Upper lobe of left lung (tissue), 6 donors: ENCODE results near the gene EPS8. TPM values are rescaled to one million over a fixed set of nuclear protein-coding genes. Genes with fewer than 3 reads are reported as not detected.

Experiments used
- ATAC-seq, 2 donors: fragments of 200-7000 bp; cut with Tn5 transposase; one replicate each; pipeline ENCODE4 v1.9.1; 2022; ENCODE audit warnings: mild to moderate bottlenecking in 2 of 2, moderate library complexity in 2 of 2; ENCODE audit not compliant: low FRiP score in 2 of 2
- DNase-seq, 2 donors: peaks; one replicate each; pipeline ENCODE4 v3.0.0-alpha.2; 2019 to 2020
- H3K27ac ChIP-seq, 4 donors: fragments of 200-600 bp; sonication (generic); one replicate each; pipeline ENCODE4 v1.5.1; 2016 to 2019
- H3K27me3 ChIP-seq, 4 donors: fragments of 200-600 bp; sonication (generic); one replicate each; pipeline ENCODE4 v1.5.1; 2017 to 2019
- H3K36me3 ChIP-seq, 4 donors: fragments of 200-600 bp; sonication (generic); one replicate each; pipeline ENCODE4 v1.5.1; 2016 to 2019
- H3K4me1 ChIP-seq, 4 donors: fragments of 200-600 bp; sonication (generic); one replicate each; pipeline ENCODE4 v1.5.1; 2018 to 2019
- H3K4me3 ChIP-seq, 4 donors: fragments of 200-600 bp; sonication (generic); one replicate each; pipeline ENCODE4 v1.5.1; 2017 to 2019; ENCODE audit warnings: mild to moderate bottlenecking in 2 of 4, moderate library complexity in 1 of 4
- H3K9me3 ChIP-seq, 4 donors: fragments of 200-600 bp; sonication (generic); one replicate each; pipeline ENCODE4 v1.5.1; 2018 to 2019
- CTCF ChIP-seq, 6 experiments: fragments of 450-650 bp in 4 of 6; fragments of 200-600 bp in 2 of 6; sonication (generic) in 2 of 6; IDR thresholded peaks; one replicate each; pipeline ENCODE4 v1.5.1; 2016 to 2019; ENCODE audit warnings: antibody characterized with exemption in 6 of 6
- EP300 ChIP-seq, 4 donors: sonication (generic); formaldehyde crosslinking; IDR thresholded peaks; one replicate each; pipeline ENCODE4 v1.5.1; 2017; ENCODE audit warnings: antibody characterized with exemption in 4 of 4, control low read depth in 2 of 4
- POLR2A ChIP-seq, 4 donors: fragments of 450-650 bp; IDR thresholded peaks; one replicate each; pipeline ENCODE4 v1.5.1; 2016 to 2017; ENCODE audit warnings: antibody characterized with exemption in 4 of 4, mild to moderate bottlenecking in 2 of 4
- POLR2AphosphoS5 ChIP-seq, 2 donors: sonication (generic); formaldehyde crosslinking; IDR thresholded peaks; one replicate each; pipeline ENCODE4 v1.5.1; 2017; ENCODE audit warnings: antibody characterized with exemption in 2 of 2
- WGBS, 2 donors: methylation state at CpG; one replicate each; pipeline ENCODE4 v1.1.5; 2017 to 2018; 5-methylcytosine and 5-hydroxymethylcytosine counted together
- total RNA-seq, 6 donors: library from RNA; depleted of rRNA in 4 of 6; stranded (reverse); fragments of >200 nt in 4 of 6; gene quantifications; one replicate each; pipeline versions ENCODE4 v1.1.0 to v1.2.1, GENCODE V29; 2016 to 2021
- donor health status: DM: no; HTN: no; CAD: no; lungs with moderate emphysema.
- donor health status: DM: no; HTN: yes; CAD: no; lungs with severe emphysema.

Gene EPS8
- total RNA-seq, 6 donors from 2014 or later, result 43.9 to 112 (median 67.2) TPM

GRCh38 chr12:15738438-15739015 lies 50.7 kb downstream of the EPS8 start:
- TF ChIP-seq POLR2A (IDR thresholded peaks at IDR 0.05), result no peak
- no peak for TF ChIP-seq CTCF (IDR thresholded peaks at IDR 0.05)
- TF ChIP-seq POLR2AphosphoS5 (IDR thresholded peaks at IDR 0.05), result no peak
- no peak for TF ChIP-seq EP300 (IDR thresholded peaks at IDR 0.05)
- no peak for ATAC-seq
- Histone ChIP-seq H3K9me3 (no peaks in the 10 kb centered on the region), H3K4me3 (no peak overlapping the region), H3K36me3 (no peaks in the 10 kb centered on the region), H3K27ac (no peak overlapping the region), H3K4me1 (peaks cover 0 to 5% (median 0%) of the 10 kb centered on the region in 4 donors), H3K27me3 (no peaks in the 10 kb centered on the region)
- 59 to 67% methylated on average over 3 of the region's 3 CpGs for WGBS, 2 donors
- DNase-seq, result no peak

- TF ChIP-seq POLR2AphosphoS5 (IDR thresholded peaks at IDR 0.05), result no peak
- TF ChIP-seq CTCF (IDR thresholded peaks at IDR 0.05), result no peak
- no peak for TF ChIP-seq POLR2A (IDR thresholded peaks at IDR 0.05)
- TF ChIP-seq EP300 (IDR thresholded peaks at IDR 0.05), result no peak
- H3K9me3 ChIP-seq, result no peaks in the 10 kb centered on the region
- H3K27ac ChIP-seq, result no peak overlapping the region
- WGBS, 2 donors, result 90 to 97% methylated on average over 5 of the region's 5 CpGs
- ATAC-seq (no peak), DNase-seq (no peak)
- no peaks in the 10 kb centered on the region for H3K27me3 ChIP-seq
- H3K4me1 ChIP-seq, result peaks cover 0 to 5% (median 0%) of the 10 kb centered on the region in 4 donors
- no peak overlapping the region for H3K4me3 ChIP-seq
- no peaks in the 10 kb centered on the region for H3K36me3 ChIP-seq
These were observed 53.2 kb downstream of the EPS8 start for GRCh38 chr12:15735837-15736615.

DNA sequence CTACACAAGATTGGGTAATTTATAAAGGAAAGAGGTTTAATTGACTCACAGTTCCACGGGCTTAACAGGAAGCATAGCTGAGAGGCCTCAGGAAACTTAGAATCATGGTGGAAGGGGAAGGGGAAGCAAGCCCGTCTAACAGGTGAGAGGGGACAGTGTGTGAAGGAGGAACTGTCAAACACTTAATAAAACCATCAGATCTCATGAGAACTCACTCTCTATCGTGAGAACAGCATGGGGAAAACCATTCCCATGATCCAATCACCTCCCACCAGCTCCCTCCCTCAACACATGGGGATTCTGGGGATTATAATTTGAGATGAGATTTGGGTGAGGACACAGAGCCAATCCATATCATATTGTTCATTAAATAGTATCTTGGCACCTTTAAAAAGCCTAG lies 56.1 kb downstream of the EPS8 start:
- no peak overlapping the region for H3K4me3 ChIP-seq
- 45 to 54% methylated on average over 3 of the region's 3 CpGs for WGBS, 2 donors
- H3K9me3 ChIP-seq, result no peaks in the 10 kb centered on the region
- H3K27ac ChIP-seq, result no peak overlapping the region
- no peaks in the 10 kb centered on the region for H3K36me3 ChIP-seq
- no peak for DNase-seq
- H3K27me3 ChIP-seq, result no peaks in the 10 kb centered on the region
- ATAC-seq, result no peak
- no peaks in the 10 kb centered on the region for H3K4me1 ChIP-seq
- TF ChIP-seq EP300 (IDR thresholded peaks at IDR 0.05), result no peak
- TF ChIP-seq POLR2A (IDR thresholded peaks at IDR 0.05), result no peak
- TF ChIP-seq CTCF (IDR thresholded peaks at IDR 0.05), result no peak
- TF ChIP-seq POLR2AphosphoS5 (IDR thresholded peaks at IDR 0.05), result no peak

DNA sequence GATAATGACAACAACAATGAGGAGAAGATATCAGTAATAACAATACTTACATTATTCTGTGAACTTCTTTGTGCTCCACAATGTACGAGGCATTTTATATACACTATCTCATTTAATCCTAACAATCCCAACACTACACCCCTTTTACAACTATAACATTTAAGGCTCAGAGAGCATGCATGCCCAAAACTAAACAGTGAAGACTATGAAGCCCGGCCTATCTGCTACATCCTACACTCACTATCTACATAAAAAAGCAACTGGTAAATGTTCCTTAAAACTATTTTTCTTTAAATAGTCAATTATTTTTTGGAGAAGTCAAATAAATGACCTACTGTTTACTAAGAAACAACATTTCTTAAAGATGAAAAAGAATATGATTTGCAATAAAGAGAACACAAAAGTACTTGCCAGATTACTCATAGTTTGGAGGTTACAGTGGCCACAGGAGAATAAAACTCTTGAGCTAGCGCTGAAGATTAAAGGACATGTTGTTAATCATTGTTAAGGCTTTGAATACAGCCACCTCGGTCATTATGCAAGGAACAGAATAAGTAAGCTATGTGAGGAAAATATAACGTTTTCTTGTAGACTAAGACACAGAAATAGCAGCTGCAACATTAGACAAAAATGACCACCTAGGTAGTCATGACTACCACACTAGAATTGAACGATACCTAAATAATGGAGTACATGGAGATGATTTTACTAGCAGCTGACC lies 56.7 kb downstream of the EPS8 start:
- peak in 1 of 2 donors; percentile 86 for ATAC-seq
- Histone ChIP-seq H3K36me3 (no peaks in the 10 kb centered on the region), H3K27ac (no peak overlapping the region), H3K4me3 (no peak overlapping the region), H3K9me3 (no peaks in the 10 kb centered on the region), H3K4me1 (no peaks in the 10 kb centered on the region), H3K27me3 (no peaks in the 10 kb centered on the region)
- DNase-seq, result no peak
- TF ChIP-seq CTCF (IDR thresholded peaks at IDR 0.05) (no peak), POLR2A (IDR thresholded peaks at IDR 0.05) (no peak), POLR2AphosphoS5 (IDR thresholded peaks at IDR 0.05) (no peak), EP300 (IDR thresholded peaks at IDR 0.05) (no peak)
- WGBS, 2 donors, result 78 to 84% methylated on average over 6 of the region's 6 CpGs
